HEK293 (cell line): ENCODE results near the gene MAFF.

Source experiments
- YY1 ChIP-seq: fragments of 450-650 bp; formaldehyde crosslinking; IDR thresholded peaks from 2 replicates; pipeline ENCODE4 v1.5.1; 2018; ENCODE audit warnings: missing biosample characterization, missing genetic modification characterization
- ZNF292 ChIP-seq: fragments of 450-650 bp; formaldehyde crosslinking; IDR thresholded peaks from 2 replicates; pipeline ENCODE4 v1.5.1; 2016; ENCODE audit warnings: low read depth, missing biosample characterization, missing genetic modification characterization, borderline replicate concordance
- ZXDB ChIP-seq: fragments of 450-650 bp; formaldehyde crosslinking; IDR thresholded peaks from 2 replicates; pipeline ENCODE4 v1.5.1; 2016; ENCODE audit warnings: missing biosample characterization, missing genetic modification characterization

Gene MAFF

GRCh38 chr22:38264322-38264843, 62.6 kb downstream of the MAFF start (continued):
- TF ChIP-seq YY1 (tag by site-specific recombination), result no peak
- no peak for TF ChIP-seq ZNF292 (tag by site-specific recombination)
- TF ChIP-seq ZXDB (tag by site-specific recombination), result no peak
